HEK293 (cell line): ENCODE results near the gene STARD9.

ENCODE experiments used
- ATF2 ChIP-seq: fragments of 450-650 bp; formaldehyde crosslinking; IDR thresholded peaks from 2 replicates; pipeline ENCODE4 v1.5.1; 2016; ENCODE audit warnings: missing biosample characterization, missing genetic modification characterization, low read depth
- FEZF1 ChIP-seq: fragments of 450-650 bp; formaldehyde crosslinking; IDR thresholded peaks from 2 replicates; pipeline ENCODE4 v1.5.1; 2016; ENCODE audit warnings: missing biosample characterization, missing genetic modification characterization
- GFI1B ChIP-seq: fragments of 450-650 bp; formaldehyde crosslinking; IDR thresholded peaks from 2 replicates; pipeline ENCODE4 v1.5.1; 2016; ENCODE audit warnings: missing biosample characterization, missing genetic modification characterization
- MEIS1 ChIP-seq: sonication (generic); formaldehyde crosslinking; IDR thresholded peaks from 2 replicates; pipeline ENCODE4 v1.8.1; 2022; ENCODE audit warnings: missing genetic modification reagents, mild to moderate bottlenecking, borderline replicate concordance
- SP3 ChIP-seq: fragments of 450-650 bp; formaldehyde crosslinking; IDR thresholded peaks from 2 replicates; pipeline ENCODE4 v1.5.1; 2016; ENCODE audit warnings: missing biosample characterization, missing genetic modification characterization
- SP7 ChIP-seq: fragments of 450-650 bp; formaldehyde crosslinking; IDR thresholded peaks from 2 replicates; pipeline ENCODE4 v1.5.1; 2016; ENCODE audit warnings: missing biosample characterization, missing genetic modification characterization
- ZBTB48 ChIP-seq: fragments of 450-650 bp; formaldehyde crosslinking; IDR thresholded peaks from 2 replicates; pipeline ENCODE4 v1.5.1; 2016; ENCODE audit warnings: missing biosample characterization, missing genetic modification characterization
- ZFP3 ChIP-seq: fragments of 450-650 bp; formaldehyde crosslinking; IDR thresholded peaks from 2 replicates; pipeline ENCODE4 v1.5.1; 2016; ENCODE audit warnings: low read depth, missing biosample characterization, missing genetic modification characterization
- ZNF132 ChIP-seq: fragments of 450-650 bp; formaldehyde crosslinking; IDR thresholded peaks from 2 replicates; pipeline ENCODE4 v1.5.1; 2017; ENCODE audit warnings: missing biosample characterization, missing genetic modification characterization, borderline replicate concordance
- ZNF138 ChIP-seq: fragments of 450-650 bp; formaldehyde crosslinking; IDR thresholded peaks from 2 replicates; pipeline ENCODE4 v1.5.1; 2016; ENCODE audit warnings: missing biosample characterization, missing genetic modification characterization, borderline replicate concordance
- ZNF16 ChIP-seq: fragments of 450-650 bp; formaldehyde crosslinking; IDR thresholded peaks from 2 replicates; pipeline ENCODE4 v1.5.1; 2016; ENCODE audit warnings: low read depth, missing biosample characterization, missing genetic modification characterization
- ZNF175 ChIP-seq: fragments of 450-650 bp; formaldehyde crosslinking; IDR thresholded peaks from 2 replicates; pipeline ENCODE4 v1.5.1; 2016; ENCODE audit warnings: missing biosample characterization, missing genetic modification characterization
- ZNF19 ChIP-seq: fragments of 450-650 bp; formaldehyde crosslinking; IDR thresholded peaks from 2 replicates; pipeline ENCODE4; 2016; ENCODE audit warnings: missing biosample characterization, missing genetic modification characterization, low read depth
- ZNF23 ChIP-seq: fragments of 450-650 bp; formaldehyde crosslinking; IDR thresholded peaks from 2 replicates; pipeline ENCODE4 v1.5.1; 2016; ENCODE audit warnings: missing biosample characterization, missing genetic modification characterization, borderline replicate concordance
- ZNF366 ChIP-seq: fragments of 450-650 bp; formaldehyde crosslinking; conservative IDR thresholded peaks from 2 replicates; pipeline ENCODE4 v1.5.1; 2016; ENCODE audit warnings: missing biosample characterization, missing genetic modification characterization
- ZNF398 ChIP-seq: fragments of 450-650 bp; formaldehyde crosslinking; IDR thresholded peaks from 2 replicates; pipeline ENCODE4 v1.5.1; 2017; ENCODE audit warnings: missing biosample characterization, missing genetic modification characterization
- ZNF518A ChIP-seq: fragments of 450-650 bp; formaldehyde crosslinking; conservative IDR thresholded peaks from 2 replicates; pipeline ENCODE4 v1.5.1; 2016; ENCODE audit warnings: low read depth, missing biosample characterization, missing genetic modification characterization
- ZNF521 ChIP-seq: fragments of 450-650 bp; formaldehyde crosslinking; IDR thresholded peaks from 2 replicates; pipeline ENCODE4 v1.5.1; 2017; ENCODE audit warnings: missing biosample characterization, mild to moderate bottlenecking, missing genetic modification characterization
- ZNF596 ChIP-seq: fragments of 450-650 bp; IDR thresholded peaks from 2 replicates; pipeline ENCODE4 v1.5.0; 2018; ENCODE audit warnings: missing biosample characterization, mild to moderate bottlenecking, missing genetic modification characterization, moderate library complexity
- ZNF629 ChIP-seq: fragments of 450-650 bp; formaldehyde crosslinking; IDR thresholded peaks from 2 replicates; pipeline ENCODE4 v1.5.1; 2017; ENCODE audit warnings: missing biosample characterization, missing genetic modification characterization
- ZNF664 ChIP-seq: fragments of 450-650 bp; formaldehyde crosslinking; IDR thresholded peaks from 2 replicates; pipeline ENCODE4 v1.5.1; 2016; ENCODE audit warnings: missing biosample characterization, missing genetic modification characterization
- ZNF692 ChIP-seq: fragments of 450-650 bp; formaldehyde crosslinking; IDR thresholded peaks from 2 replicates; pipeline ENCODE4 v1.5.1; 2016; ENCODE audit warnings: missing biosample characterization, missing genetic modification characterization
- ZSCAN5A ChIP-seq: fragments of 450-650 bp; formaldehyde crosslinking; IDR thresholded peaks from 2 replicates; pipeline ENCODE4 v1.5.1; 2016; ENCODE audit warnings: missing biosample characterization, missing genetic modification characterization

The STARD9 gene

GRCh38 chr15:42679285-42680141 lies 104.1 kb downstream of the STARD9 start (continued):
- no peak for TF ChIP-seq ZBTB48 (tag by site-specific recombination)
- no peak for TF ChIP-seq ZNF132 (tag by site-specific recombination)
- TF ChIP-seq ATF2 (tag by site-specific recombination), result peak; percentile 41; the same call in 1 of the 2 replicates
- no peak for TF ChIP-seq ZFP3
- TF ChIP-seq ZNF19, result no peak
- TF ChIP-seq ZNF596, result no peak
- no peak for TF ChIP-seq ZNF398 (tag by site-specific recombination)
- TF ChIP-seq ZNF366 (tag by site-specific recombination), result peak; percentile 29; the same call in 1 of the 2 replicates
- no peak for TF ChIP-seq SP3 (tag by site-specific recombination)
- no peak for TF ChIP-seq ZNF16 (tag by site-specific recombination)
- no peak for TF ChIP-seq ZNF175 (tag by site-specific recombination)
- peak; percentile 62; the same call in 1 of the 2 replicates for TF ChIP-seq GFI1B (tag by site-specific recombination)
- 0 out of 2 replicates have a peak, but pooled peaks have one; percentile 22 for TF ChIP-seq ZNF692 (tag by site-specific recombination)
- TF ChIP-seq ZNF138, result no peak
- TF ChIP-seq SP7 (tag by site-specific recombination), result no peak
- TF ChIP-seq MEIS1 (CRISPR knock-in tag), result peak; percentile 35; the same call in 1 of the 2 replicates
- TF ChIP-seq ZNF664, result no peak
- no peak for TF ChIP-seq ZNF23 (tag by site-specific recombination)
- TF ChIP-seq ZNF518A, result no peak
- TF ChIP-seq ZNF521, result no peak
- TF ChIP-seq FEZF1 (tag by site-specific recombination), result no peak
- no peak for TF ChIP-seq ZSCAN5A
- TF ChIP-seq ZNF629 (tag by site-specific recombination), result peak; percentile 55; the same call in 1 of the 2 replicates
